Heart right ventricle (tissue), 16 donors: Measurements from ENCODE around the gene PUM1. TPM values are rescaled to one million over a fixed set of nuclear protein-coding genes. Genes with fewer than 3 reads are reported as not detected.

ENCODE experiments used
- ATAC-seq, 8 donors: fragments of 200-7000 bp; cut with Tn5 transposase; one replicate each; pipeline ENCODE4 v1.9.1; 2020; ENCODE audit warnings: mild to moderate bottlenecking in 8 of 8, moderate library complexity in 8 of 8, moderate number of reproducible peaks in 1 of 8
- DNase-seq, 2 donors: peaks; one replicate each; pipeline ENCODE4 v3.0.0-alpha.2; 2020
- H3K27ac ChIP-seq, 10 donors: fragments of 200-600 bp; sonication (generic) in 2 of 10; one replicate each; pipeline versions ENCODE4 v1.5.0 to v1.8.0; 2020 to 2022; ENCODE audit warnings: mild to moderate bottlenecking in 3 of 10
- H3K27me3 ChIP-seq, 7 donors: fragments of 200-600 bp; one replicate each; pipeline ENCODE4 v1.8.0; 2021 to 2022; ENCODE audit warnings: mild to moderate bottlenecking in 2 of 7
- H3K36me3 ChIP-seq, 9 donors: fragments of 200-600 bp; sonication (generic) in 1 of 9; one replicate each; pipeline versions ENCODE4 v1.5.0 to v1.8.0; 2020 to 2022; ENCODE audit warnings: mild to moderate bottlenecking in 2 of 9
- H3K4me1 ChIP-seq, 9 donors: fragments of 200-600 bp; sonication (generic) in 1 of 9; one replicate each; pipeline versions ENCODE4 v1.5.0 to v1.8.0; 2020 to 2022; ENCODE audit warnings: mild to moderate bottlenecking in 4 of 9
- H3K4me3 ChIP-seq, 10 donors: fragments of 200-600 bp; sonication (generic) in 2 of 10; one replicate each; pipeline versions ENCODE4 v1.5.0 to v1.8.0; 2020 to 2022; ENCODE audit warnings: mild to moderate bottlenecking in 7 of 10, moderate library complexity in 2 of 10
- H3K9me3 ChIP-seq, 11 donors: fragments of 200-600 bp in 10 of 11; sonication (generic) in 2 of 11; one replicate each; pipeline versions ENCODE4 v1.5.0 to v1.8.0; 2013 to 2022; ENCODE audit warnings: mild to moderate bottlenecking in 2 of 11, control low read depth in 1 of 11, moderate library complexity in 1 of 11
- WGBS, 2 donors: extraction: QIAGEN DNeasy Blood & Tissue Kit; methylation state at CpG; one replicate each; pipeline ENCODE4 v1.1.7; 2013; ENCODE audit warnings: inconsistent platforms in 1 of 2; 5-methylcytosine and 5-hydroxymethylcytosine counted together
- intact Hi-C, 10 donors: fragments of 100-400 bp; cut with DNase I; formaldehyde crosslinking; loops; one replicate each; pipeline versions ENCODE4 v1.11.1 to v1.14.2; 2022
- polyA plus RNA-seq, 2 donors: library from polyadenylated mRNA; stranded (reverse); fragments of 200-250 nt; gene quantifications; one replicate each; pipeline ENCODE4 v1.2.3, GENCODE V29; 2013
- total RNA-seq, 10 donors: library from RNA; stranded (reverse); fragmentation: NEBNext Ultra II Directional in 3 of 10; extraction: Animal tissue kit (Norgen Biotek cat#: 25700) in 3 of 10; gene quantifications; one replicate each; pipeline versions ENCODE4 v1.2.1 to v1.2.4, GENCODE V29; 2021 to 2023
- TF ChIP-seq, protein P1 (sequence below), 9 donors: fragments of 200-600 bp; sonication (generic) in 2 of 9; IDR thresholded peaks; one replicate each; pipeline versions ENCODE4 v1.5.0 to v1.8.0; 2021 to 2022; ENCODE audit warnings: antibody characterized with exemption in 9 of 9, mild to moderate bottlenecking in 5 of 9, moderate library complexity in 1 of 9
- donor health status: Arrhythmogenic right ventricular cardiomyopathy.
- donor health status: ischemic (EF 13 %, LVEDD 7.1; RV severe dilation, severe dysfunction).
- donor health status: healthy with polysubstance abuse.
- donor health status: DM: no; HTN: yes; CAD: no.
- donor health status: DM: no; HTN: no; CAD: no.
- donor health status: ischemic (EF 25% LVEDD 6.9; RV normal size, moderate dysfunction).
- donor health status: ischemic (EF 25% LVEDD 5.7; RV mildly dilated, moderate dysfunction).
- donor health status: healthy.
- donor health status: DM: yes; HTN: yes; CAD: no.
- donor health status: Ischemic cardiomyopathy.
- donor health status: ischemic (EF 35%, LVEDD 5.7; RV mildly dilated, moderate dysfunction).
- donor health status: nonischemic (EF 11% LVEDD 7.7; RV severe dilation, severe dysfunction).
- donor health status: DM: yes; HTN: yes; CAD: no.
- donor health status: PGD.
- donor health status: ischemic (EF 29% LVEDD 5.4; RV normal size, mild dysfunction).
- donor health status: nonischemic (EF 23%, LVEDD 6.1; RV moderate dilation, normal function).

Gene PUM1
- total and polyA plus RNA-seq, 12 donors = 13.5 to 91.2 (median 81.0) TPM

- H3K27me3 ChIP-seq = no peaks in the 10 kb centered on the region
- H3K4me1 ChIP-seq = peaks cover 0 to 34% (median 11%) of the 10 kb centered on the region in 9 donors
- H3K4me3 ChIP-seq = no peak overlapping the region
- 58 to 75% methylated on average over 5 of the region's 5 CpGs for WGBS, 2 donors
- TF ChIP-seq, protein P1, sequence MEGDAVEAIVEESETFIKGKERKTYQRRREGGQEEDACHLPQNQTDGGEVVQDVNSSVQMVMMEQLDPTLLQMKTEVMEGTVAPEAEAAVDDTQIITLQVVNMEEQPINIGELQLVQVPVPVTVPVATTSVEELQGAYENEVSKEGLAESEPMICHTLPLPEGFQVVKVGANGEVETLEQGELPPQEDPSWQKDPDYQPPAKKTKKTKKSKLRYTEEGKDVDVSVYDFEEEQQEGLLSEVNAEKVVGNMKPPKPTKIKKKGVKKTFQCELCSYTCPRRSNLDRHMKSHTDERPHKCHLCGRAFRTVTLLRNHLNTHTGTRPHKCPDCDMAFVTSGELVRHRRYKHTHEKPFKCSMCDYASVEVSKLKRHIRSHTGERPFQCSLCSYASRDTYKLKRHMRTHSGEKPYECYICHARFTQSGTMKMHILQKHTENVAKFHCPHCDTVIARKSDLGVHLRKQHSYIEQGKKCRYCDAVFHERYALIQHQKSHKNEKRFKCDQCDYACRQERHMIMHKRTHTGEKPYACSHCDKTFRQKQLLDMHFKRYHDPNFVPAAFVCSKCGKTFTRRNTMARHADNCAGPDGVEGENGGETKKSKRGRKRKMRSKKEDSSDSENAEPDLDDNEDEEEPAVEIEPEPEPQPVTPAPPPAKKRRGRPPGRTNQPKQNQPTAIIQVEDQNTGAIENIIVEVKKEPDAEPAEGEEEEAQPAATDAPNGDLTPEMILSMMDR (IDR thresholded peaks at IDR 0.05) = no peak
- DNase-seq (no peak), ATAC-seq (peak in 4 of 8 donors; percentile 42 to 75 (median 46))
- H3K9me3 ChIP-seq = no peaks in the 10 kb centered on the region
- intact Hi-C loops = no loop called here
- no peaks in the 10 kb centered on the region for H3K36me3 ChIP-seq
- peak overlapping the region in 2 of 10 donors; percentile 27 to 28 for H3K27ac ChIP-seq
Observed at GRCh38 chr1:31102501-31102950, 37.0 kb upstream of the PUM1 start.

DNA sequence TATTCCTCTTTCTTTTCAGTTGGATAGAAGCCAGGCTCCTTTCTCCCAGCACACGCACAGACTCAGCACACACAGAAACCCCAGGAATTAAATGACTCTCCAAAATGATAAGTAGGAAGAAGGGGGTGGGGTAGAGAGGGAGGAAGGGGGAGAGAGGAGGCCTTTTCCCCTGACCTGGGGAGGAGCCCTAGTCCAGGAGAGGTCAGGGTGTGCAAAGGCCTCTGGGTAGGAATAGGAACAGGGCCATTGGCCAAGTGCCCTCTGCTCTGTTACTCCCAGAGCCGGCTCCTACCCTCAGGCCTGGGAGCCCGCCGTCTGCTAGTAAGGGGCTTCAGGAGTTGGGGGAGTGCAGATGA lies 35.6 kb upstream of the PUM1 start:
- Histone ChIP-seq H3K36me3 (no peaks in the 10 kb centered on the region), H3K9me3 (no peaks in the 10 kb centered on the region), H3K4me1 (peaks cover 0 to 28% (median 11%) of the 10 kb centered on the region in 9 donors), H3K27ac (peak overlapping the region in 1 of 10 donors; percentile 68), H3K27me3 (no peaks in the 10 kb centered on the region), H3K4me3 (no peak overlapping the region)
- intact Hi-C loops = no loop called here
- DNase-seq = peak in 1 of 2 donors; percentile 7
- TF ChIP-seq, protein P1 (IDR thresholded peaks at IDR 0.05) = no peak
- 57 to 78% methylated on average over 4 of the region's 4 CpGs for WGBS, 2 donors
- ATAC-seq = peak in 5 of 8 donors; percentile 30 to 66 (median 46)

- H3K27ac ChIP-seq = no peak overlapping the region
- intact Hi-C loops = no loop called here
- no peak for ATAC-seq
- H3K4me3 ChIP-seq = no peak overlapping the region
- no peak for DNase-seq
- H3K27me3 ChIP-seq = no peaks in the 10 kb centered on the region
- 87 to 91% methylated on average over 6 of the region's 6 CpGs for WGBS, 2 donors
- peaks cover 0 to 28% (median 11%) of the 10 kb centered on the region in 9 donors for H3K4me1 ChIP-seq
- H3K36me3 ChIP-seq = no peaks in the 10 kb centered on the region
- TF ChIP-seq, protein P1 (IDR thresholded peaks at IDR 0.05) = no peak
- no peaks in the 10 kb centered on the region for H3K9me3 ChIP-seq
Observed at GRCh38 chr1:31099293-31100032, 33.9 kb upstream of the PUM1 start.

DNA sequence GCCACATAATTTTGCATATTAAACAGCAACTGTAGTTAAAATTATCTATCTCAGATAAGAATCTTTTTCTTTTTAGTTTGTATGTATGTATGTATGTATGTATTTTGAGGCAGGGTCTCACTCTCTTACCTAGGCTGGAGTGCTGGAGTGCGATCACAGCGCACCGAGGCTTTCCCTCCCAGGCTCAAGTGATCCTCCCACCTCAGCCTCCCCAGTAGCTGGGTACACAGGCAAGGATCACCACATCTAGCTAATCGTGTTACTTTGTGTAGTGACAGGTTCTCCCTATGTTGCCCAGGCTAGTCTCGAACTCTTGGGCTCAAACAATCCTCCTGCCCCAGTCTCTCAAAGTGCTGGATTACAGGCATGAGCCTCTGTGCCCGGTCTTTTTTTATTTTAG lies 30.5 kb upstream of the PUM1 start:
- Histone ChIP-seq H3K9me3 (no peaks in the 10 kb centered on the region), H3K4me3 (no peak overlapping the region), H3K27ac (no peak overlapping the region), H3K36me3 (no peaks in the 10 kb centered on the region), H3K27me3 (no peaks in the 10 kb centered on the region), H3K4me1 (peaks cover 0 to 5% (median under 1%) of the 10 kb centered on the region in 9 donors)
- 84 to 88% methylated on average over 6 of the region's 6 CpGs for WGBS, 2 donors
- DNase-seq (no peak), ATAC-seq (no peak)
- TF ChIP-seq, protein P1 (IDR thresholded peaks at IDR 0.05) = no peak
- intact Hi-C loops = no loop called here
